Measurements from ENCODE around the gene KCTD19. TPM values are rescaled to one million over a fixed set of nuclear protein-coding genes. Genes with fewer than 3 reads are reported as not detected.

Gene KCTD19
- total RNA-seq: 0.12 TPM in 1 of 2 replicates, not detected in the other

DNA sequence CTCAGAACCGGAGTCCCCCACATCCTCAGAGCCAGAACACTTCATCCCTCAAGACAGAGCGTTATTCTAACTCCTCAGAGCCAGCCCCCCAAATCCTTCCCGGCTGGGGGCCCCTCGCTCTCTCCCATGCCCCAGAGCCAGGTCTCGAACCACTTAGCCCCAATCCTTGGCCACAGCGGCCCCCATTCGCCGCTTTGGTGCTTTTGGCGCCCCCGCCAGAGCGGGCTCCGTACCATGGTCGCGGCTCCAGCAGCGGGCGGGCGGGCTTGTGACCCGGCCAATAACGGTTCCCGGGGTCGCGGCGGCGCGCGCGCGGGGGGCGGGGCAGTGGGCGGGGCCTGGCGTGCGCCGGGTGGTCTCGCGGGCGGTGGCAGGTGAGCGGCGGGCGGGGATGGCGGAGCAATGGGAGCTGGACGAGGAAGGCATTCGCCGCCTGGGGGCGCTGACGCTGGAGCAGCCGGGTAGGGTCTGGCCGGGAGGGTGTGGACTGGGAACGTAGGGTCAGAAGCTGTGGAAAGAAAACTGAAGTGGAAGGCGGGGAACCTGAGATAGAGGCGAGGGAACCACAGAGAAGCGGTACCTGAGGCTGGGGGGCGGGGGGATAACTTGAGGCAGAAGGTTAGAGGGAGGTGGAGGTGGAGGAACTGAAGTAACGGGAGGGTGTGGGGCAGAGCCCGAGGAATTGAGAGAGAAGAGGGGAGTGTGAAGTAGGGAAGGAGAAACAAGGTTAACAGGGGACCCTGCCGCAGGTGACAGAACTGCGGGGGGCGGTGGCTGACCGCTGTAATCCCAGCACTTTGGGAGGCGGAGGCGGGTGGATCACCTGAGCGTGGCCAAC lies at the start of gene KCTD19, which contains the start of gene LRRC36:
KCTD19 (minus strand) TSS at position 270 of the 838 bp plus-strand sequence; CDS start at position 236, 34 bp downstream.
LRRC36 (plus strand) TSS at position 344 of the 838 bp plus-strand sequence; CDS start at position 392, 48 bp downstream.

DNA sequence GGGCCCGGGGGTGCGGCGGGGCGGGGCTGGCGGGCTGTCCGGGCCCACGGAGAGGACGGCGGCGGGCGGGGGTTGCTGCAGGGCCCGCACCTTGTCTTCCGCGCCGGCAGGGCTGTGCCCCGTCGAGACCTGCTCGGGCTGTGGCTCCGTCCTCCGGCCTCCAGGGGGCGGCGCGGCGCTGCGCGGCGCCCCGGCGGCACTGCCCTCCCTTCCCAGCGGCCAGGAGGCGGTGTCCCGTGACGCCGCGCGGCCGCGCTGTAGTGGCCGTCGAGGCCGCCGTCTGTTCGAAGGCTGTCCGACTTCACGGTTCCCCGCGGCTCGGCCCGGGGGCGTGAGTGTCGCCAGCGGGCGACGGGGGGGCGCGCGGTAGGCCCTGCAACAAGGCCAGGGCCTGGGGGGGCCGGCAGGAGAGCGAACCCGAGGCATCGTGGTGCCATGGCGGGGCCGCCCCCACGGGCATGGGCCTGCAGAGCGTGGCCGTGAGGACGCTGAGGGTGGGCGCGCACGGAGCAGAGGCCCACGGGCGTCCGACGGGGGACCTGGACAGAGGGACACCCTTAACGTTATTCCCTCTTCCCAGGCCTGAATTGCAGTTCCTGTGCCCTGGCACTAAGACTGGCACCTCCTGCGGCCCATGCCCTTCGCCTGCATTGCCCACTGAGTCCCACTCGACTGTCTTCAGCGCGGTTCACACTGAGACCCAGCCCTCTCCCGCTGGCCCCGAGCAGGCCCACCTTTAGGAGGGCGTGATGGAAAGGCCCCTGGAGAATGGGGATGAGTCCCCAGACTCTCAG lies 47.0 kb downstream of the KCTD19 start, which contains the start of gene PLEKHG4:
PLEKHG4 (plus strand) TSS at position 237 of the 794 bp plus-strand sequence; CDS start at position 750, 513 bp downstream.

DNA sequence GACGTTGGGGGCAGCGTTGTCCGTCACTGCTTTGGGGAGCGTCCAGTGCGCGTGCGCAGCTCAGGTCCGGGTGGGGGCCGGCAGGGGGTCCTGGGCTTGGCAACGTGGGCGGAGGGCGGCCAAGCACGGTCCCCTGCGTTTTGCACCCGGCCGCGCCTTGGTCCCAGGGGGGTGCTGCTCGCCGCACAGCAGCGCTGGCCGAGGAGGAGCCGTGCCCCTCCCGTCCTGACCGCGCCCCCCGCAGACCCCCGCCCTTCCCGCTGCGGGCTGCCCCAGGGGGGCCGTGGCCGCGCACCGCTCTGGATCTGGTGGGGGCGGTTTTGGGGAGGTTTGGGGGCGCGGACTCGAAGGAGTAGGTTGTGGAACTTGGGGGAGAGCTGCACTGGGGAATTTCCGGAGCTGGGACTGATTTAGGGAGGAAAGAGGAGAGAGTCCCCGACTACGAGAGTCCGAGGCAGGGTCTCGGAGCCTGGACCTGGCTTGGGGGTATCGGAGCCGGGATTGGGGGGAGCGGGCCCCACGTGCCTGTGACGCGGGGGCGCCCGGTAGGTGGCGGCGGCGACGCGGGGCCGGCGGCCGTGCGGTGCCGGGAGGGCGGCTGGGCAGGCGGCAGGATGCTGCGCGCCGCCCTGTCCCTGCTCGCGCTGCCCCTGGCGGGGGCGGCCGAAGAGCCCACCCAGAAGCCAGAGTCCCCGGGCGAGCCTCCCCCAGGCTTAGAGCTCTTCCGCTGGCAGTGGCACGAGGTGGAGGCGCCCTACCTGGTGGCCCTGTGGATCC lies 78.0 kb downstream of the KCTD19 start, which contains the start of gene SLC9A5:
SLC9A5 (plus strand) TSS at position 579 of the 777 bp plus-strand sequence; CDS start at position 615, 36 bp downstream.

DNA sequence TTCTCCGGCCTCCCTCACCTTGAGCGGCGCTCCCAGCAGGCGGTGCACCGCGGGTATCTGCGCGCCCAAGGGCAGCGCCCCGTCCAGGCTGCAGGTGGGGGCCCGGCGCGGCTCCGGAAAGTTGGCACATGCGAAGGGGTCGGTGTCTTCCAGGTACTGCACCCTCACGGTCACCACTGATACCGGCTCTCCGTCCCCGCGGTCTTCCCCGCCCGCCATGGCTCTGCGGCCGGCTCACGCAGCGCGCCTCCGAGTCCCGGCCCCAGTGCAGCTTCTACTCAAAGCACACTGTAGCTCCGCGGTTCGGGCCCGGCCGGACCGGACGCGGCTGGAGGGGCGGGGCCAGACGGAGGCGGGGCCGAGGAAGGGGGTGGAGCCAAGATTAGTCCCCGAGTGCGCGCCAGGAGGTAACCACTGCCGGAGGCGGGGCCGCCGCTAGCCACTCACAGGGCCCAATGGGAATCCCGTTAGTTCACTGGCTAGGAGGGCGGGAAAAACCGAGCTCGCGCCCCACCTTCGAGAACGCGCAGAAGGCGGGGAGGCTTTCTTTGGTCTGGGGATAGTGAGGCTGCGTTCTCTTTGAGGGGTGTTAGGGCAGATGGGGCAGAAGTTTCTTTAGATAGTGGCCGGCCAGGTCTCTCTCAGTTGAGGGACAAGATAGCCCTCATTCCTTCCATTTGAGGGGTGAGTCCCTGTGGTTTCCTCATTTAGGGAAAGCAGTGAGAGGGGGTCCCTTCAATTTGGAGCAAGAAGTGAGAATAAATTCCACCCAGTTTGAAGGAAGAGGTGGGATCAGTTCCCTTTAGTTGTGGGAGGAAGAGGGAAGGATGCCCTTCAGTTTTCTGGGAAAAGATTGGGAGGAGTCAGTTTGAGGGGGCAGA lies 79.1 kb downstream of the KCTD19 start, which contains the start of gene FHOD1:
FHOD1 (minus strand) TSS at position 290 of the 881 bp plus-strand sequence; CDS start at position 219, 71 bp downstream.

Other genes starting within 250 kb of the KCTD19 start
- 14.2 and 39.7 TPM in 2 replicates for gene PHAF1, start 216.8 kb downstream of the KCTD19 start, total RNA-seq
- gene B3GNT9, start 175.7 kb downstream of the KCTD19 start, total RNA-seq: 56.6 and 62.5 TPM in 2 replicates
- gene TRADD, start 166.8 kb downstream of the KCTD19 start, total RNA-seq: 20.4 and 32.7 TPM in 2 replicates
- 20.0 and 37.8 TPM in 2 replicates for gene FBXL8, start 166.8 kb downstream of the KCTD19 start, total RNA-seq
- 9.8 and 16.9 TPM in 2 replicates for gene HSF4, start 162.0 kb downstream of the KCTD19 start, total RNA-seq
- gene NOL3, start 156.2 kb downstream of the KCTD19 start, total RNA-seq: 18.1 and 26.1 TPM in 2 replicates
- gene MATCAP1, start 142.8 kb downstream of the KCTD19 start, total RNA-seq: 9.5 and 18.7 TPM in 2 replicates
- 0.12 and 1.9 TPM in 2 replicates for gene EXOC3L1, start 136.6 kb downstream of the KCTD19 start, total RNA-seq
- 62.1 and 72.0 TPM in 2 replicates for gene E2F4, start 134.6 kb downstream of the KCTD19 start, total RNA-seq
- 0.34 and 0.58 TPM in 2 replicates for gene ELMO3, start 127.6 kb downstream of the KCTD19 start, total RNA-seq
- gene TMEM208, start 99.6 kb downstream of the KCTD19 start, total RNA-seq: 33.2 and 34.3 TPM in 2 replicates
- 26.6 and 26.9 TPM in 2 replicates for gene FHOD1, start 79.3 kb downstream of the KCTD19 start, total RNA-seq
- gene SLC9A5, start 77.8 kb downstream of the KCTD19 start, total RNA-seq: 0.58 and 0.60 TPM in 2 replicates
- 6.6 and 8.6 TPM in 2 replicates for gene PLEKHG4, start 47.2 kb downstream of the KCTD19 start, total RNA-seq
- not detected in 2 replicates for gene LRRC36, start 74 bp upstream of the KCTD19 start, total RNA-seq
- gene TPPP3, start 66.8 kb upstream of the KCTD19 start, total RNA-seq: not detected in 2 replicates
- gene ZDHHC1, start 89.7 kb upstream of the KCTD19 start, total RNA-seq: 10.6 and 12.8 TPM in 2 replicates
- gene HSD11B2, start 104.4 kb upstream of the KCTD19 start, total RNA-seq: 0.34 TPM in 1 of 2 replicates, not detected in the other
- gene ATP6V0D1, start 154.4 kb upstream of the KCTD19 start, total RNA-seq: 70.6 and 134 TPM in 2 replicates
- gene AGRP, start 156.8 kb upstream of the KCTD19 start, total RNA-seq: not detected in 2 replicates
- 27.3 and 42.6 TPM in 2 replicates for gene RIPOR1, start 202.1 kb upstream of the KCTD19 start, total RNA-seq
- 13.1 and 17.8 TPM in 2 replicates for gene CTCF, start 235.8 kb upstream of the KCTD19 start, total RNA-seq